Lower leg skin (tissue), 4 donors: Measurements from ENCODE around the gene TMEM243. TPM values are rescaled to one million over a fixed set of nuclear protein-coding genes. Genes with fewer than 3 reads are reported as not detected.

ENCODE experiments used
- DNase-seq, 2 donors: peaks; one replicate each; pipeline ENCODE4 v3.0.0-alpha.2; 2019; ENCODE audit warnings: low spot score in 2 of 2
- H3K4me3 ChIP-seq: fragments of 200-600 bp; sonication (generic); 2 replicates; pipeline ENCODE4 v1.5.1; 2017; ENCODE audit warnings: mild to moderate bottlenecking, low read depth; ENCODE audit not compliant: poor library complexity, severe bottlenecking
- POLR2A ChIP-seq, 2 donors: fragments of 450-650 bp; IDR thresholded peaks; one replicate each; pipeline ENCODE4 v1.6.1; 2016 to 2017; ENCODE audit warnings: antibody characterized with exemption in 2 of 2, mild to moderate bottlenecking in 1 of 2, moderate library complexity in 1 of 2
- WGBS, 2 donors: methylation state at CpG; one replicate each; pipeline ENCODE4 v1.1.5; 2018; 5-methylcytosine and 5-hydroxymethylcytosine counted together
- intact Hi-C: fragments of 100-400 bp; cut with DNase I; formaldehyde crosslinking; loops from one replicate; pipeline ENCODE4 v1.15.0; 2023; ENCODE audit warnings: low total_unique reads
- total RNA-seq, 4 donors: library from RNA; depleted of rRNA; stranded (reverse); fragments of >200 nt; gene quantifications; one replicate each; pipeline ENCODE4 v1.1.0, GENCODE V29; 2016
- TF ChIP-seq, protein P1 (sequence below), 3 donors: fragments of 450-650 bp; IDR thresholded peaks; one replicate each; pipeline ENCODE4 v1.5.1; 2016; ENCODE audit warnings: antibody characterized with exemption in 3 of 3, mild to moderate bottlenecking in 3 of 3, moderate library complexity in 2 of 3

Gene TMEM243
- total RNA-seq, 4 donors from 2014 or later = 29.4 to 60.6 (median 38.0) TPM

GRCh38 chr7:87179180-87179579, 40.4 kb downstream of the TMEM243 start:
- H3K4me3 ChIP-seq = no peak overlapping the region
- no peak for TF ChIP-seq POLR2A (IDR thresholded peaks at IDR 0.05)
- TF ChIP-seq, protein P1, sequence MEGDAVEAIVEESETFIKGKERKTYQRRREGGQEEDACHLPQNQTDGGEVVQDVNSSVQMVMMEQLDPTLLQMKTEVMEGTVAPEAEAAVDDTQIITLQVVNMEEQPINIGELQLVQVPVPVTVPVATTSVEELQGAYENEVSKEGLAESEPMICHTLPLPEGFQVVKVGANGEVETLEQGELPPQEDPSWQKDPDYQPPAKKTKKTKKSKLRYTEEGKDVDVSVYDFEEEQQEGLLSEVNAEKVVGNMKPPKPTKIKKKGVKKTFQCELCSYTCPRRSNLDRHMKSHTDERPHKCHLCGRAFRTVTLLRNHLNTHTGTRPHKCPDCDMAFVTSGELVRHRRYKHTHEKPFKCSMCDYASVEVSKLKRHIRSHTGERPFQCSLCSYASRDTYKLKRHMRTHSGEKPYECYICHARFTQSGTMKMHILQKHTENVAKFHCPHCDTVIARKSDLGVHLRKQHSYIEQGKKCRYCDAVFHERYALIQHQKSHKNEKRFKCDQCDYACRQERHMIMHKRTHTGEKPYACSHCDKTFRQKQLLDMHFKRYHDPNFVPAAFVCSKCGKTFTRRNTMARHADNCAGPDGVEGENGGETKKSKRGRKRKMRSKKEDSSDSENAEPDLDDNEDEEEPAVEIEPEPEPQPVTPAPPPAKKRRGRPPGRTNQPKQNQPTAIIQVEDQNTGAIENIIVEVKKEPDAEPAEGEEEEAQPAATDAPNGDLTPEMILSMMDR (IDR thresholded peaks at IDR 0.05) = no peak
- intact Hi-C loops = no loop called here
- DNase-seq = no peak
- whole genome bisulfite sequencing, 2 donors = 96 to 98% methylated on average over 3 of the region's 3 CpGs

DNA sequence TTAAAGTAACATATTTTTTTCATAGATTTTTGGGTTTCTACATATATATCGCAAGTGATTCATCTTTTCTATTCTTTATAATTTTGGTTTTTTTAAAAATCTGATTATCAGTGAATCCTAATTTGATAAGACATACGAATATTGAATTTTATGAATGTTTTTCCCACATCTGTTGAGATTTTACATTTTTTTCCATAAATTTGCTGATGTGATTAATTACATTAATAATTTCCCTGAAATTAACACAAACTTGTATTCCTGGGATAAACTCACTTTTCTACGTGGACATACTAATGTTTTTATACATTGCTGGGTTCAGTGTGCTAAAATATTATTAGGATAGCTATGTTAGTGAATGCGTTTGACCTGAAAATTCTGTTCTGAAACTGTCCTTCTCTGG, 41.2 kb downstream of the TMEM243 start:
- no peak overlapping the region for H3K4me3 ChIP-seq
- intact Hi-C loops = no loop called here
- WGBS, 2 donors = 96% methylated on average over 4 of the region's 4 CpGs
- TF ChIP-seq, protein P1 (IDR thresholded peaks at IDR 0.05) = no peak
- no peak for TF ChIP-seq POLR2A (IDR thresholded peaks at IDR 0.05)
- DNase-seq = no peak

DNA sequence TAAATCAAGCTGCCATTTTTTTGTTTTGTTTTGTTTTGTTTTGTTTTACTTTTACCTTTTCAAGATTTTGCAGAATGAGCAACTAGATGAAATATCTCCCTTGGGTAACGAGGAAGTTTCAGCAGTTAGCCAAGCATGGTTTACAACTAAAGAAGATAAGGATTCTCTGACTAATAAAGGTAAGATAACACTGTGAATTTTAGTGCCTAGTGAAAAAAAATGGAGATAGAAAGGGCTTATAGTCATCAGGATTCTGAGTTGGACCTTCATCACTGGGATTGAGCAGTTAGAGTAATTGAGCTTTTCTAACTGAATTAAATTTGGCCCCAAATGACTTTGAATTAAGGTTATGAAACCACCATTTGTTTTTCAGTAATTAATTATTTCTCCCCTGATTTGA, 46.1 kb downstream of the TMEM243 start:
- intact Hi-C loops = no loop called here
- no peak overlapping the region for H3K4me3 ChIP-seq
- no peak for DNase-seq
- TF ChIP-seq POLR2A (IDR thresholded peaks at IDR 0.05) = no peak
- TF ChIP-seq, protein P1 (IDR thresholded peaks at IDR 0.05) = no peak
- 96 to 98% methylated on average over 1 of the region's 1 CpG for WGBS, 2 donors

DNA sequence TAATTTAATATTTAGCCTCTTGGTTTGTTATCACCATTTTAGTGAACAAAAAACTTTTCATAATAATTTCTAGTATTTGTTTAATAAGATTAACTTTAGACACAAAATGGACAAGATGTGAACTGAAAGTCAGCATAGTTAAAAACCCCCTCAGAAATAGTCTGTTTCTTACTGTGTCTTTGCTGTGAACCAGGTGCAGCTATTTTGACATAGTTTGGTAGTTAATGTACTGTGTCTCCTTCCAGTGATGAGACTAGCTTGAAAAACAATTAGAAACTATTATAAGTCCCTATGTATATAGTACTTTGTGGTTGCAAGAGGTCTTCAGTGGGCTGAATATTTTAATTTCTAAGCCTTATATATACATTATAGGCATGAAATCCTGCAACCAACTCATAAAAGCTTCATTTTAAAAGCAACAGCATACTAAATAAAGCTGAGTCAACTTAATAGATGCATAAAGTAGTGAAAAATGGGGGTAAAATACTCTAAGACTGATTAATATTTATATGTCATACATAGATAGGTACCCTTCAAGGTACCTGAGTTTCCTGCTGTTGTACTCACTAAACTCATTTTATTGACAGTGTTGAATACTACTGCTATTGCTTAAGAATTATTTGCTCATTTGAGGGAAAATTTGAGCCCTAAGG, 48.1 kb downstream of the TMEM243 start:
- intact Hi-C loops = no loop called here
- no peak overlapping the region for H3K4me3 ChIP-seq
- no peak for DNase-seq
- TF ChIP-seq POLR2A (IDR thresholded peaks at IDR 0.05) = no peak
- TF ChIP-seq, protein P1 (IDR thresholded peaks at IDR 0.05) = no peak

GRCh38 chr7:87170828-87171227, 48.7 kb downstream of the TMEM243 start:
- H3K4me3 ChIP-seq = no peak overlapping the region
- 89 to 94% methylated on average over 3 of the region's 3 CpGs for WGBS, 2 donors
- no peak for DNase-seq
- TF ChIP-seq, protein P1 (IDR thresholded peaks at IDR 0.05) = no peak
- TF ChIP-seq POLR2A (IDR thresholded peaks at IDR 0.05) = no peak
- intact Hi-C loops = no loop called here

DNA sequence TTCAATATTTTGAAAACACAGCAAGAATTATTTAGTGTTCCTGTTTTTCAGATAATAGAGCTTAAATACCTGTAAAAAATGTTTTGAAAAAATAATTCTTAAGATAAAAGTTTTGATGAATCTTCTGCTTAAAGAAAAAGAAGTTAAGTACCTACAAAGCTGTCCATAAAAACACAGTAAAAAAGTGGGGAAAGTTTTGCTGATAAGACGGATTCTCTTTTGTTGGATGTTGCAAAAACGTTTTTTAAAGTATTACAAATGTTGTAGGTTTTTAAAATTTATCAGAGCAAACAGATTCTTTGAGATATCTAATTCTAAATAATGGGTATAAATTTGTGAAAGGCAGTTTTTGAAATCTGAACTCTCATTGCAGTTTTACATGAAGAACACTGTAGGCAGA, 55.1 kb downstream of the TMEM243 start:
- intact Hi-C loops = no loop called here
- DNase-seq = no peak
- WGBS, 2 donors = 84% methylated on average over 2 of the region's 2 CpGs
- no peak for TF ChIP-seq POLR2A (IDR thresholded peaks at IDR 0.05)
- TF ChIP-seq, protein P1 (IDR thresholded peaks at IDR 0.05) = no peak
- H3K4me3 ChIP-seq = no peak overlapping the region
